Caki2 (cell line): ENCODE results near the gene EIF1. TPM values are rescaled to one million over a fixed set of nuclear protein-coding genes. Genes with fewer than 3 reads are reported as not detected.

Source experiments
- total RNA-seq: library from RNA; depleted of rRNA; stranded (reverse); fragments of >200 nt; shearing (Covaris generic); gene quantifications from 2 replicates; pipeline ENCODE4 v1.2.3, GENCODE V29; 2014; ENCODE audit warnings: low replicate concordance; rRNA removed

The EIF1 gene
- total RNA-seq, 1 experiment from 2014 or later, result 50.9 TPM

Other genes starting within 250 kb of the EIF1 start
- not detected in 2 replicates for gene KRT38, start 247.9 kb upstream of the EIF1 start, total RNA-seq
- gene KRT32, start 221.5 kb upstream of the EIF1 start, total RNA-seq, result not detected in 2 replicates
- not detected in 2 replicates for gene KRT35, start 207.7 kb upstream of the EIF1 start, total RNA-seq
- gene KRT36, start 199.0 kb upstream of the EIF1 start, total RNA-seq, result not detected in 2 replicates
- 0.78 TPM in 1 of 2 replicates, not detected in the other for gene KRT13, start 183.3 kb upstream of the EIF1 start, total RNA-seq
- 3.6 and 14.2 TPM in 2 replicates for gene KRT15, start 170.0 kb upstream of the EIF1 start, total RNA-seq
- gene KRT19, start 160.6 kb upstream of the EIF1 start, total RNA-seq, result 682 and 694 TPM in 2 replicates
- gene KRT9, start 116.8 kb upstream of the EIF1 start, total RNA-seq, result not detected in 2 replicates
- not detected in 2 replicates for gene KRT14, start 102.0 kb upstream of the EIF1 start, total RNA-seq
- gene KRT16, start 76.1 kb upstream of the EIF1 start, total RNA-seq, result 1.4 TPM in 1 of 2 replicates, not detected in the other
- gene KRT17, start 64.3 kb upstream of the EIF1 start, total RNA-seq, result not detected in 2 replicates
- not detected in 2 replicates for gene GAST, start 23.4 kb downstream of the EIF1 start, total RNA-seq
- gene HAP1, start 45.8 kb downstream of the EIF1 start, total RNA-seq, result not detected in 2 replicates
- gene JUP, start 97.8 kb downstream of the EIF1 start, total RNA-seq, result 56.9 and 111 TPM in 2 replicates
- gene P3H4, start 123.1 kb downstream of the EIF1 start, total RNA-seq, result 148 and 200 TPM in 2 replicates
- 315 and 351 TPM in 2 replicates for gene FKBP10, start 124.1 kb downstream of the EIF1 start, total RNA-seq
- 69.5 and 97.0 TPM in 2 replicates for gene NT5C3B, start 147.3 kb downstream of the EIF1 start, total RNA-seq
- not detected in 2 replicates for gene KLHL10, start 148.9 kb downstream of the EIF1 start, total RNA-seq
- 10.3 and 15.5 TPM in 2 replicates for gene KLHL11, start 176.5 kb downstream of the EIF1 start, total RNA-seq
- 146 and 150 TPM in 2 replicates for gene ACLY, start 230.1 kb downstream of the EIF1 start, total RNA-seq
- gene ODAD4, start 241.7 kb downstream of the EIF1 start, total RNA-seq, result 0.78 and 2.6 TPM in 2 replicates